ENCODE results near the gene NCKAP5.

- TF ChIP-seq TAF1 (IDR thresholded peaks at IDR 0.05; ENCODE audit: low read depth, low read length) = no peak
- TF ChIP-seq, protein P1, sequence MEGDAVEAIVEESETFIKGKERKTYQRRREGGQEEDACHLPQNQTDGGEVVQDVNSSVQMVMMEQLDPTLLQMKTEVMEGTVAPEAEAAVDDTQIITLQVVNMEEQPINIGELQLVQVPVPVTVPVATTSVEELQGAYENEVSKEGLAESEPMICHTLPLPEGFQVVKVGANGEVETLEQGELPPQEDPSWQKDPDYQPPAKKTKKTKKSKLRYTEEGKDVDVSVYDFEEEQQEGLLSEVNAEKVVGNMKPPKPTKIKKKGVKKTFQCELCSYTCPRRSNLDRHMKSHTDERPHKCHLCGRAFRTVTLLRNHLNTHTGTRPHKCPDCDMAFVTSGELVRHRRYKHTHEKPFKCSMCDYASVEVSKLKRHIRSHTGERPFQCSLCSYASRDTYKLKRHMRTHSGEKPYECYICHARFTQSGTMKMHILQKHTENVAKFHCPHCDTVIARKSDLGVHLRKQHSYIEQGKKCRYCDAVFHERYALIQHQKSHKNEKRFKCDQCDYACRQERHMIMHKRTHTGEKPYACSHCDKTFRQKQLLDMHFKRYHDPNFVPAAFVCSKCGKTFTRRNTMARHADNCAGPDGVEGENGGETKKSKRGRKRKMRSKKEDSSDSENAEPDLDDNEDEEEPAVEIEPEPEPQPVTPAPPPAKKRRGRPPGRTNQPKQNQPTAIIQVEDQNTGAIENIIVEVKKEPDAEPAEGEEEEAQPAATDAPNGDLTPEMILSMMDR (IDR thresholded peaks at IDR 0.05; ENCODE audit: control extremely low read depth in 1 of 3, insufficient read depth in 1 of 3, low read depth in 1 of 3, low read length in 3 of 3) = no peak
- TF ChIP-seq POLR2A (IDR thresholded peaks at IDR 0.05; ENCODE audit: control extremely low read depth in 1 of 2, low read depth in 2 of 2, low read length in 2 of 2) = no peak
- TF ChIP-seq HDAC6 (IDR thresholded peaks at IDR 0.05; ENCODE audit: low read depth, low read length) = no peak
- no peak for TF ChIP-seq EZH2 (IDR thresholded peaks at IDR 0.05; ENCODE audit: low read depth, low read length, severe bottlenecking)
- TF ChIP-seq EP300 (IDR thresholded peaks at IDR 0.05; ENCODE audit: borderline replicate concordance in 1 of 2, low read depth in 2 of 2, low read length in 2 of 2) = no peak
Measured at GRCh38 chr2:132638313-132639040, 929.8 kb downstream of the NCKAP5 start.
